GM12873 (cell line): ENCODE measurements around the gene DMD.

Experiments used
- CTCF ChIP-seq: IDR thresholded peaks from 2 replicates; pipeline ENCODE4 v1.5.1; 2012; ENCODE audit warnings: low read depth, mild to moderate bottlenecking, moderate library complexity, low read length, control low read depth; ENCODE audit not compliant: insufficient read depth; ENCODE audit errors: missing control alignments

DMD gene

GRCh38 chrX:33041141-33041540 is 170.2 kb downstream of the DMD start:
- no peak for TF ChIP-seq CTCF

- TF ChIP-seq CTCF: no peak
Observed at GRCh38 chrX:33032700-33033099, 178.6 kb downstream of the DMD start.

- TF ChIP-seq CTCF: no peak
Observed at GRCh38 chrX:33014949-33015348, 196.4 kb downstream of the DMD start.

GRCh38 chrX:33014086-33014485 is 197.3 kb downstream of the DMD start:
- TF ChIP-seq CTCF: no peak

- TF ChIP-seq CTCF: no peak
Observed at GRCh38 chrX:33001107-33001506, 210.2 kb downstream of the DMD start.

- no peak for TF ChIP-seq CTCF
Observed at GRCh38 chrX:32998776-32999175, 212.6 kb downstream of the DMD start.

- no peak for TF ChIP-seq CTCF
Observed at GRCh38 chrX:32995427-32995826, 215.9 kb downstream of the DMD start.

GRCh38 chrX:32987142-32987541 is 224.2 kb downstream of the DMD start:
- no peak for TF ChIP-seq CTCF
